HG03025 (cell line): ENCODE measurements around the gene SMIM10L1.

ENCODE experiments used
- ATAC-seq: cut with Tn5 transposase; IDR thresholded peaks from one replicate; pipeline ENCODE4 v1.9.1; 2021; ENCODE audit warnings: mild to moderate bottlenecking, moderate library complexity; ENCODE audit not compliant: unreplicated experiment, low FRiP score

The SMIM10L1 gene

GRCh38 chr12:11182529-11182928 lies 11.5 kb downstream of the SMIM10L1 start:
- ATAC-seq, result no peak

GRCh38 chr12:11183011-11183410 lies 12.0 kb downstream of the SMIM10L1 start:
- no peak for ATAC-seq

GRCh38 chr12:11186837-11187236 lies 15.8 kb downstream of the SMIM10L1 start, which contains the start of gene TAS2R42:
TAS2R42 (minus strand) TSS chr12:11186937; CDS start chr12:11186937, 0 bp downstream.
- no peak for ATAC-seq

GRCh38 chr12:11202811-11203210 lies 31.8 kb downstream of the SMIM10L1 start:
- ATAC-seq, result no peak

GRCh38 chr12:11204173-11204572 lies 33.2 kb downstream of the SMIM10L1 start:
- ATAC-seq, result no peak

GRCh38 chr12:11209113-11209512 lies 38.1 kb downstream of the SMIM10L1 start:
- no peak for ATAC-seq
